GM21619 (cell line): Measurements from ENCODE around the gene COPS3.

Experiments used
- ATAC-seq: cut with Tn5 transposase; IDR thresholded peaks from one replicate; pipeline ENCODE4 v1.9.1; 2021; ENCODE audit not compliant: unreplicated experiment

Gene COPS3

GRCh38 chr17:17246879-17247278, 34.2 kb downstream of the COPS3 start:
- ATAC-seq = no peak

GRCh38 chr17:17243163-17243562, 37.9 kb downstream of the COPS3 start:
- no peak for ATAC-seq

GRCh38 chr17:17242246-17242645, 38.8 kb downstream of the COPS3 start:
- no peak for ATAC-seq

GRCh38 chr17:17241656-17242055, 39.4 kb downstream of the COPS3 start:
- no peak for ATAC-seq

GRCh38 chr17:17239832-17240231, 41.2 kb downstream of the COPS3 start:
- no peak for ATAC-seq

GRCh38 chr17:17237026-17237799, 43.8 kb downstream of the COPS3 start, which contains the start of gene FLCN:
TSS of gene FLCN (minus strand) at chr17:17237168. CDS start at chr17:17228137, 9,031 bp downstream.
- peak; percentile 87 for ATAC-seq

GRCh38 chr17:17236295-17237025, 44.6 kb downstream of the COPS3 start:
- no peak for ATAC-seq

GRCh38 chr17:17235212-17236174, 45.6 kb downstream of the COPS3 start:
- ATAC-seq = no peak

GRCh38 chr17:17232303-17232621, 48.8 kb downstream of the COPS3 start:
- ATAC-seq = no peak

GRCh38 chr17:17231621-17232302, 49.3 kb downstream of the COPS3 start:
- no peak for ATAC-seq

GRCh38 chr17:17229416-17230384, 51.3 kb downstream of the COPS3 start:
- ATAC-seq = no peak

- ATAC-seq = no peak
These were observed 52.3 kb downstream of the COPS3 start for GRCh38 chr17:17228521-17229279.

- ATAC-seq = no peak
These were observed 53.2 kb downstream of the COPS3 start for GRCh38 chr17:17227608-17228520.

- no peak for ATAC-seq
These were observed 54.4 kb downstream of the COPS3 start for GRCh38 chr17:17226451-17227265.

GRCh38 chr17:17225901-17226300, 55.1 kb downstream of the COPS3 start:
- no peak for ATAC-seq

- no peak for ATAC-seq
These were observed 56.9 kb downstream of the COPS3 start for GRCh38 chr17:17224137-17224536.

GRCh38 chr17:17223736-17224135, 57.3 kb downstream of the COPS3 start:
- no peak for ATAC-seq
